HG02588 (cell line): ENCODE results near the gene GORASP1.

Source experiments
- ATAC-seq: cut with Tn5 transposase; IDR thresholded peaks from one replicate; pipeline ENCODE4 v1.9.1; 2021; ENCODE audit warnings: mild to moderate bottlenecking, moderate library complexity; ENCODE audit not compliant: unreplicated experiment

Gene GORASP1

GRCh38 chr3:39141171-39141995 is 34.0 kb upstream of the GORASP1 start:
- no peak for ATAC-seq

- no peak for ATAC-seq
Measured at GRCh38 chr3:39140341-39140971, 33.0 kb upstream of the GORASP1 start.

DNA sequence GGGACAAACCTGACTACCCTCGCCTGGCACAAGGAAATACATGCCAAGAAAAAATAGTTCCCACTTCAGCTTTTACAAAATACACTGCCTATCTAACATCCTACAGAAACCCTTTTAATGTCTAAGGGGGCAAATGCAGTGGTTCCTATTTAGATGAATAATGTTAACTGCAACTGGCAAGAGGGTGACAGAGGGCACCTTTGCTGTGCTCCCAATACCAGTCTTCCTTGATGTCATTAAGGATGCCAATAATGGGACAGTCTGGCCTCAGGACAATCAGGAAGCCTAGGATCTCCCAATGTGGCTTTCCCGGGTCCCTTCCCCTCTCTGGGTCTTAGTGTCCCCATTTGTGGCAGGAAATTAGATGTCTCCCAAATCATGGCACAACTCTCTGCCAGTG is 32.0 kb upstream of the GORASP1 start:
- ATAC-seq, result no peak

DNA sequence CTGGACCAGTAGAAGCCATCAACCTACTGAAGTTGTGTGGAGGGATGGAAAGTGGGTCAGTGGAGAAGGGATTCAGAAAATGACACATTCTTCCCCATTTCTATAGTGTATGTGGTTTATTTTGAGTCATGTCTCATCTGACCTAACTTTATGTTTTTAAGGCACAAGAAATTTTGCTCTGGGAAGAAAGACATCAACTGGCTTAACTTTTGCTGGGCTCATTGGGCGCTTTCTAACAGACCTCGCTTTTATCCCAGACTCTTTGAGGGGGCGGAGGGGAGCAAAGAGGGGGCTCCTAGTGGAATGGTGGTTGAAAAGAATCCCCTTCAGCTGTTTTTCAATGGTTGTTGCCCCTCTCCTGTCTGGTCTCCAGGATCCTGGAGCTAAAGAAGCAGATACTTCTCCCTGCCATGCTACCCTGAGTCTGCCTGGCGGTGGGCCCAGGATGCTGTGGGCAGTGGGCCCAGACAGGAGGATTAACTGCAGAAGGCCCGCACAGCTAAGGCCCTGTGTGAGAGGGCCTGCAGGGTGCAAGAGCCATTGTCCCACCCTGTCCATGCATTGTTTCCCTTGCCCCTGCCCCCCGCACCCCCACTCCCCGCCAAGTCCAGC is 31.5 kb upstream of the GORASP1 start:
- no peak for ATAC-seq

- ATAC-seq, result no peak
Measured at GRCh38 chr3:39137991-39138803, 30.8 kb upstream of the GORASP1 start.

GRCh38 chr3:39137435-39137936 is 30.1 kb upstream of the GORASP1 start:
- ATAC-seq, result no peak

DNA sequence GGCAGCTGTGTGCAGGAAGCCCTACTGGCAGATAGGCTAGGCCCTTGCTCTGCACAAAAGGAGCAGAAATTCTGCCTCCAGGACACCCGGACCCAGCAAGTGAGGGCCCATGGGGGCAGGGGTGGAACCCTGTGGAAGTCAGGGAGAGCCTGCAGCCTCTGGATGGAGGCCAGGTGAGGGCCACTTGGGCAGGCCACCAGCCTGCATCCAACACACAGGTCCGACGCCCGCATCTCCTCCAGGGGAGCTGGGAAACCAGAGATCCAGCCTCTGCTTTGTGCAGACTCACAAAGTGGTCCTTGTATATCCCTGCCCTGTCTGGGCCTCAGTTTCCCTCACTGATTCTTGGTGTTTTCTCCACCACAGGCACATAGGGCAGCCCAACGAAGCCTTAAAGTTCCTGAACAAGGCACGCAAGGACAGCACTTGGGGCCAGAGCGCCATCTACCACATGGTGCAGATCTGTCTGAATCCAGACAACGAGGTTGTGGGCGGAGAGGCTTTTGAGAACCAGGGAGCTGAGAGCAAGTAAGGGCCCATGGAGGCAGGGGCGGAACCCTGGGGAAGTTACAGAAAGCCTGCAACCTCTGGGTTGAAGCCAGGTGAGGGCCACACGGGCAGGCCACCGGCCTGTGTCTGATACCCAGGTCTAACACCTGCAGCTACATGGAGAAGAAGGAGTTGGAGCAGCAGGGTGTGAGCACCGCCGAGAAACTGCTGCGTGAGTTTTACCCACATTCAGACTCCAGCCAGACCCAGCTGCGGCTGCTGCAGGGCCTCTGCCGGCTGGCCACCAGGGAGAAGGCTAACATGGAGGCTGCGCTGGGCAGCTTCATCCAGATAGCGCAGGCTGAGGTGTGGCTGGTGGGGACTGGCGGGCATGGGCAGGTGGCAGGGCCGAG is 29.4 kb upstream of the GORASP1 start:
- ATAC-seq, result no peak

DNA sequence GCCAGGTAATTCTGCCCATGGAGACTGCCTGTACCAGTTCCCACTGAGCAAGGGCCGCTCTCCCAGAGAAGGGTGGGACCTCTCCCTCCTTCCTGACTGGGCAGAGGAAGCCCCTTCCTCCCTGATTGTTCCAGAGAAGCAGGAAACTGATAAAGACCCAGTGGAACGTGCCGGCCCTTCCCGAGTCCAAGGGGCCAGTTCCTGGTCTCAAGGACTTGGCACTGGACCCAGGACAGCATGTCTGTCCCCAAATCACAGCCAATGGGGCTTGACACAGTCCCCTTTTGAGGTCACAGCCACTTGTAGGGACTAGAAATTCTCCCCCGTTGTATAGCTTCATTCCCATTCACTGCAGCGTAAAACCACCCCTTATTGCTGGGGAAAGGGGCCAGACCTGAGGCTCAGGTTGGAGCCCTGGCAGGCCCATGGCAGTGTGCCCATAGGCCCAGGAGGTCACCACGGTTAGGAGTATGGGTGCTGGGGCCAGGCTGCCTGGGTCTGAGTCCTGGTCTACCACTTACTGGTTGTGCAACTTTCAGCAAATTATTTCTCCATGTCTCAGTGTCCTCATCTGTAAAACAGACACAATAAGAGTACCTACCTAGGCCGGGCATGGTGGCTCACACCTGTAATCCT is 27.9 kb upstream of the GORASP1 start:
- ATAC-seq, result no peak

GRCh38 chr3:39134305-39134704 is 26.9 kb upstream of the GORASP1 start:
- ATAC-seq, result no peak

DNA sequence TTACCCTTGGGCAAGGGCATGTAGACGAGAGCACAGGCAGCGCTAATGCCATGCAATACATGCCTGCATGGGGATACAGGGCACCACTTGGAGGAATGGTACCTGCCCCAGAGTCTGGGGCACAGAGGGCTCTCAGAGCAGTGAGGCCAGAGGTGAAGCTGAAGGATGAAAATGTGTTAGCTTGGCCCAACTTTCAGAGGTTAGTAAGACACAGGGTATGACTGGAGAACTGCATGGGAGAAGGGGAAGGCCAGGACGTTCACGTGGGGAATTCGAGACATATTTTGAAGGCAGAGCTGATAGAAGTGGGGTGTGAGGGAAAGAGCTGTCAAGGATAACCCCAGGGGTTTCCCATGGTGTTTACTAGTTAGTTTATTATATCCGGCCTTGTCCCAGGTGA is 26.4 kb upstream of the GORASP1 start:
- peak; percentile 41 for ATAC-seq

- ATAC-seq, result no peak
Measured at GRCh38 chr3:39133093-39133490, 25.7 kb upstream of the GORASP1 start.

GRCh38 chr3:39132096-39133092 is 25.0 kb upstream of the GORASP1 start:
- no peak for ATAC-seq

- ATAC-seq, result no peak
Measured at GRCh38 chr3:39130693-39131265, 23.4 kb upstream of the GORASP1 start.

DNA sequence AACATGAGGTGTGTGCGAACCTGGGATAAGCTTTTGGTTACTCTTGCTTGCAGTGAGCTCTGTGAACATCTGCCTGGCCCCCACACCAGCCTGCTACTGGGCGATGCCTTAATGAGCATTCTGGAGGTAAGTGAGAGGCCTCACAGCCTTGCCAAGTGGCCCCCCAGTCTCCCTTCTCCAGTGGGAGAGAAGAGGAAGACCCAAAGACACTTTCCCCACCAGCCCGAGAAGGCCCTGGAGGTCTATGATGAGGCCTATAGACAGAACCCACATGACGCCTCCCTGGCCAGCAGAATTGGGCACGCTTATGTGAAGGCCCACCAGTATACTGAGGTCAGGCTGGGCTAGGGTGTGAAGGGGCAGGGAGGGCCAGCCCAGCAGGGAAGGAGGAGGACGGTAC is 22.6 kb upstream of the GORASP1 start:
- no peak for ATAC-seq

DNA sequence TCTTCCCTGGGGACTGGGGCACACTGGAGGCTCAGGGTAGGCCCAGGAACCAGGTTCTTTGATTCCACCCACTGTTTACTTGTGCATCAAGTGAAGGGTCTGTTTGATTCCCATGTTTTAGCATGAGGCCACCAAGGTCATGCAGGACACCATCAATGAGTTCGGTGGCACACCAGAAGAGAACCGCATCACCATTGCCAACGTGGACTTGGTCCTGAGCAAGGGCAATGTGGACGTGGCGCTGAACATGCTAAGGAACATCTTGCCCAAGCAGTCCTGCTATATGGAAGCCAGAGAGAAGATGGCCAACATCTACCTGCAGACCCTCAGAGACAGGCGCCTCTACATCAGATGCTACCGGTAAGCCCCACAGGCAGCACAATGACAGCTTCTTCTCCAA is 21.5 kb upstream of the GORASP1 start:
- ATAC-seq, result no peak

DNA sequence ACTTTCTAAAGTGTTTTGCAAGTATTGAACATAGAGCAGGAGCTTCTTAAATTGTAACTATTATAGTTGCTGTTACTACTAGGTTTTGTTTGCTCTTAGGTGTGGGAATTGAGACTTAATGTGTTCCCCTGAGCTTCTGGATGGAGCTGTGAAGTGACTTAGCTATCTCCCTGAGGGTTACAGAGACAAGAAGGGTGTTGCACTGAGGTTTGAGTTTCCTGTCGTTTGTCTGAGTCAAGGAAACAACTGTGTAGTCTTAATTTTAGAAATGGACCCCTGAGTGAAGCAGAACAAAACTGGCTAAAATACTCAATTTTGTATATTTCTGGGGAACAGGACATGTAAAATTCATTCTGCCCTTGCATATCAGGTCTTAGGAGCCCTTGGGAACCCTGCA is 20.5 kb upstream of the GORASP1 start:
- ATAC-seq, result no peak

DNA sequence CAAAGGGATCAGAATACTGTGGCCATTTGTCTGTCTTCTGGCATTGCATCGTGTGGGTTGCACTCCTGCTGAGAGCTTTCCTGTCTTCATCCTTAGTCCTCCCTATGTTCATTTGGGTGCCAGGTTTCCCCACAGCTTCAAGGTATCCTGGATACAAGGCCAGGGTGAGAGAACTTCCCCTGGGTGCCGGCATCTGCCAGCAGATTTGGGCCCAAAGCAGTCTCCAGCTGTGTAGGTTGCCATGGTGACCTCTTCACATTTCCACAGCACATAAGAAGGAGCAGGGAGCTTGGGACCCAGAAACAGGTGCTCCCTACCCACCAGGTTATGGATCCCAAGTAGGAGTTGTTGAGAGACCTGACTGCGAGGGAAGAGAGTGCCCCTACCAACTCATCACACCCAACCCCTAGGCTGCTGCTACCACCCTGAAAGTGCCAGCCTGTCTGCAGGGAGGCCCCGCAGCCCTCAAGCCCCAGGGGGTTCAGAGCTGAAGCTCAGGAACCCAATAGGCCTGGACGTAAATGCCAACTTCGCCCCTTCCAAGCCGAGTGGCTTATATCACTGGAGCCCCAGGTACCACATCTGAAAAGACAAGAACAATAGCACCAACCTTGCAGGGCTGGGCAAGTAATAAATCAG is 20.0 kb upstream of the GORASP1 start:
- no peak for ATAC-seq
